Esophagus muscularis mucosa (tissue), 4 donors: Measurements from ENCODE around the gene CBL. TPM values are rescaled to one million over a fixed set of nuclear protein-coding genes. Genes with fewer than 3 reads are reported as not detected.
A peak's percentile ranks its signal among the peaks of the same experiment; 100 is the strongest.

Source experiments
- DNase-seq: peaks from one replicate; pipeline ENCODE4 v3.0.0-alpha.2; 2017; ENCODE audit errors: extremely low spot score
- H3K27ac ChIP-seq, 4 donors: fragments of 200-600 bp; sonication (generic); replicated peaks in 1 of 4; 1 replicate in 3 of 4; 2 replicates in 1 of 4; pipeline ENCODE4 v1.5.1; 2016 to 2019; ENCODE audit warnings: mild to moderate bottlenecking in 1 of 4
- H3K27me3 ChIP-seq, 4 donors: fragments of 200-600 bp; sonication (generic); one replicate each; pipeline versions ENCODE4 v1.5.1 to v1.6.0; 2016 to 2019
- H3K36me3 ChIP-seq, 4 donors: fragments of 200-600 bp; sonication (generic); one replicate each; pipeline ENCODE4 v1.5.1; 2016 to 2019
- H3K4me1 ChIP-seq, 4 donors: fragments of 200-600 bp; sonication (generic); one replicate each; pipeline ENCODE4 v1.5.1; 2016 to 2019
- H3K4me3 ChIP-seq, 4 donors: fragments of 200-600 bp; sonication (generic); 1 replicate in 2 of 4; 2 replicates in 2 of 4; pipeline ENCODE4 v1.5.1; 2016 to 2019; ENCODE audit warnings: mild to moderate bottlenecking in 4 of 4, moderate library complexity in 1 of 4
- H3K9me3 ChIP-seq, 4 donors: fragments of 200-600 bp; sonication (generic); 1 replicate in 3 of 4; 2 replicates in 1 of 4; pipeline ENCODE4 v1.5.1; 2016 to 2019
- CTCF ChIP-seq, 3 experiments: fragments of 200-600 bp in 2 of 3; fragments of 450-650 bp in 1 of 3; sonication (generic) in 2 of 3; IDR thresholded peaks; one replicate each; pipeline ENCODE4 v1.5.1; 2017 to 2019; ENCODE audit warnings: antibody characterized with exemption in 3 of 3, mild to moderate bottlenecking in 2 of 3, moderate library complexity in 1 of 3
- EP300 ChIP-seq: sonication (generic); formaldehyde crosslinking; IDR thresholded peaks from one replicate; pipeline ENCODE4 v1.6.1; 2017; ENCODE audit warnings: antibody characterized with exemption
- POLR2A ChIP-seq: fragments of 450-650 bp; IDR thresholded peaks from one replicate; pipeline ENCODE4 v1.6.1; 2017; ENCODE audit warnings: antibody characterized with exemption, moderate library complexity, mild to moderate bottlenecking, low read depth
- POLR2AphosphoS5 ChIP-seq, 2 donors: sonication (generic); formaldehyde crosslinking; IDR thresholded peaks; one replicate each; pipeline ENCODE4 v1.6.1; 2017; ENCODE audit warnings: antibody characterized with exemption in 2 of 2
- WGBS: methylation state at CpG from one replicate; pipeline ENCODE4 v1.1.5; 2018; 5-methylcytosine and 5-hydroxymethylcytosine counted together
- intact Hi-C: fragments of 100-400 bp; cut with DNase I; formaldehyde crosslinking; loops from one replicate; pipeline ENCODE4 v1.15.1; 2023
- total RNA-seq, 4 donors: library from RNA; depleted of rRNA; stranded (reverse); fragments of >200 nt; gene quantifications; one replicate each; pipeline versions ENCODE4 v1.1.0 to v1.2.1, GENCODE V29; 2016

Gene CBL
- total RNA-seq, 4 donors from 2014 or later: 20.7 to 27.7 (median 24.1) TPM

- intact Hi-C loops: loop anchor here (5.0 kb wide), 1 partner anchor 77 kb away; the partner anchor contains the start of gene CBL
- 70% methylated on average over 9 of the region's 9 CpGs for WGBS
Observed at GRCh38 chr11:119284344-119285157, 78.4 kb downstream of the CBL start.

GRCh38 chr11:119285431-119285830 lies 79.3 kb downstream of the CBL start:
- H3K4me1 ChIP-seq: peaks cover 0 to 22% (median 8%) of the 10 kb centered on the region in 4 donors
- H3K36me3 ChIP-seq: peaks cover 16 to 64% (median 28%) of the 10 kb centered on the region in 4 donors
- no peak overlapping the region for H3K4me3 ChIP-seq
- intact Hi-C loops: no loop called here
- no peak for DNase-seq
- WGBS: 94% methylated on average over 9 of the region's 9 CpGs
- no peaks in the 10 kb centered on the region for H3K27me3 ChIP-seq
- no peak overlapping the region for H3K27ac ChIP-seq
- TF ChIP-seq POLR2A (no peak), POLR2AphosphoS5 (IDR thresholded peaks at IDR 0.05) (no peak), CTCF (IDR thresholded peaks at IDR 0.05) (no peak), EP300 (no peak)
- no peaks in the 10 kb centered on the region for H3K9me3 ChIP-seq

More at GRCh38 chr11:119284344-119285157, 78.4 kb downstream of the CBL start:
- H3K9me3 ChIP-seq: no peaks in the 10 kb centered on the region
- H3K4me1 ChIP-seq: peaks cover 0 to 22% (median 8%) of the 10 kb centered on the region in 4 donors
- TF ChIP-seq CTCF (IDR thresholded peaks at IDR 0.05) (peak; percentile 35 to 60 (median 53)), POLR2A (no peak)
- H3K27ac ChIP-seq: no peak overlapping the region
- peaks cover 16 to 62% (median 31%) of the 10 kb centered on the region in 4 donors for H3K36me3 ChIP-seq
- H3K27me3 ChIP-seq: no peaks in the 10 kb centered on the region
- no peak overlapping the region for H3K4me3 ChIP-seq
- no peak for DNase-seq

GRCh38 chr11:119288219-119288618 lies 82.1 kb downstream of the CBL start:
- peak overlapping the region in 2 of 4 donors; percentile 4 to 11 for H3K27ac ChIP-seq
- no peak overlapping the region for H3K4me3 ChIP-seq
- 59% methylated on average over 3 of the region's 3 CpGs for WGBS
- peaks cover 16 to 60% (median 36%) of the 10 kb centered on the region in 4 donors for H3K36me3 ChIP-seq
- intact Hi-C loops: no loop called here
- H3K27me3 ChIP-seq: no peaks in the 10 kb centered on the region
- H3K4me1 ChIP-seq: peaks cover 0 to 22% (median 8%) of the 10 kb centered on the region in 4 donors
- TF ChIP-seq EP300 (no peak), POLR2AphosphoS5 (IDR thresholded peaks at IDR 0.05) (no peak), POLR2A (no peak), CTCF (IDR thresholded peaks at IDR 0.05) (no peak)
- H3K9me3 ChIP-seq: peaks cover 0 to 9% (median 0%) of the 10 kb centered on the region in 4 donors
- DNase-seq: no peak

GRCh38 chr11:119290894-119291497 lies 84.9 kb downstream of the CBL start:
- H3K27ac ChIP-seq: no peak overlapping the region
- DNase-seq: no peak
- TF ChIP-seq EP300 (no peak), POLR2A (no peak), POLR2AphosphoS5 (IDR thresholded peaks at IDR 0.05) (no peak), CTCF (IDR thresholded peaks at IDR 0.05) (no peak)
- H3K4me3 ChIP-seq: no peak overlapping the region
- H3K27me3 ChIP-seq: no peaks in the 10 kb centered on the region
- 98% methylated on average over 10 of the region's 10 CpGs for WGBS
- intact Hi-C loops: no loop called here
- H3K9me3 ChIP-seq: peaks cover 0 to 9% (median 0%) of the 10 kb centered on the region in 4 donors
- peaks cover 4 to 48% (median 26%) of the 10 kb centered on the region in 4 donors for H3K36me3 ChIP-seq
- H3K4me1 ChIP-seq: peaks cover 0 to 14% (median 0%) of the 10 kb centered on the region in 4 donors
